ENCODE data around the gene RASGRP4.

Gene RASGRP4

GRCh38 chr19:38395381-38396114, 30.5 kb downstream of the RASGRP4 start:
- Histone ChIP-seq H3K4me2 (ENCODE audit: low read length) (no peak overlapping the region), H2AFZ (ENCODE audit: low read length) (no peak overlapping the region), H3K9ac (ENCODE audit: low read length) (no peak overlapping the region)

GRCh38 chr19:38394488-38394887, 31.5 kb downstream of the RASGRP4 start:
- no peak overlapping the region for H3K4me3 ChIP-seq (ENCODE audit: low read depth, low read length, poor library complexity, severe bottlenecking)
- H3K27me3 ChIP-seq (ENCODE audit: insufficient read depth, low read length) = no peaks in the 10 kb centered on the region
- no peak overlapping the region for H3K4me2 ChIP-seq (ENCODE audit: low read length)

More at GRCh38 chr19:38395381-38396114, 30.5 kb downstream of the RASGRP4 start:
- Histone ChIP-seq H3K9me3 (ENCODE audit: low read length) (no peaks in the 10 kb centered on the region), H3K36me3 (ENCODE audit: insufficient read depth, low read length) (no peaks in the 10 kb centered on the region), H3K79me2 (ENCODE audit: insufficient read depth, low read length) (no peaks in the 10 kb centered on the region), H3K4me1 (ENCODE audit: insufficient read depth, low read length, severe bottlenecking) (no peaks in the 10 kb centered on the region), H4K20me1 (ENCODE audit: insufficient read depth, low read length) (no peaks in the 10 kb centered on the region), H3K9me2 (ENCODE audit: low read depth, low read length) (no peaks in the 10 kb centered on the region), H3K4me3 (ENCODE audit: low read depth, low read length, poor library complexity, severe bottlenecking) (no peak overlapping the region), H3F3A (ENCODE audit: insufficient read depth, low read length) (no peaks in the 10 kb centered on the region), H3K27ac (ENCODE audit: low read depth, low read length, poor library complexity, severe bottlenecking) (no peak overlapping the region), H3K27me3 (ENCODE audit: insufficient read depth, low read length) (no peaks in the 10 kb centered on the region)
- no peak for TF ChIP-seq CTCF (IDR thresholded peaks at IDR 0.05; ENCODE audit: low read length)
- TF ChIP-seq EZH2 (IDR thresholded peaks at IDR 0.05; ENCODE audit: borderline replicate concordance, low read length) = no peak

GRCh38 chr19:38392707-38393308, 33.2 kb downstream of the RASGRP4 start:
- Histone ChIP-seq H3K4me1 (ENCODE audit: insufficient read depth, low read length, severe bottlenecking) (peaks cover 11% of the 10 kb centered on the region), H3K9me2 (ENCODE audit: low read depth, low read length) (no peaks in the 10 kb centered on the region), H3K9ac (ENCODE audit: low read length) (no peak overlapping the region), H3F3A (ENCODE audit: insufficient read depth, low read length) (no peaks in the 10 kb centered on the region), H3K4me3 (ENCODE audit: low read depth, low read length, poor library complexity, severe bottlenecking) (no peak overlapping the region), H3K27ac (ENCODE audit: low read depth, low read length, poor library complexity, severe bottlenecking) (no peak overlapping the region), H3K27me3 (ENCODE audit: insufficient read depth, low read length) (no peaks in the 10 kb centered on the region), H4K20me1 (ENCODE audit: insufficient read depth, low read length) (no peaks in the 10 kb centered on the region), H3K4me2 (ENCODE audit: low read length) (no peak overlapping the region), H3K79me2 (ENCODE audit: insufficient read depth, low read length) (no peaks in the 10 kb centered on the region), H3K36me3 (ENCODE audit: insufficient read depth, low read length) (no peaks in the 10 kb centered on the region), H3K9me3 (ENCODE audit: low read length) (no peaks in the 10 kb centered on the region), H2AFZ (ENCODE audit: low read length) (no peak overlapping the region)
- TF ChIP-seq CTCF (IDR thresholded peaks at IDR 0.05; ENCODE audit: low read length) = no peak
- no peak for TF ChIP-seq EZH2 (IDR thresholded peaks at IDR 0.05; ENCODE audit: borderline replicate concordance, low read length)

More at GRCh38 chr19:38394488-38394887, 31.5 kb downstream of the RASGRP4 start:
- no peaks in the 10 kb centered on the region for H3K4me1 ChIP-seq (ENCODE audit: insufficient read depth, low read length, severe bottlenecking)
- TF ChIP-seq CTCF (IDR thresholded peaks at IDR 0.05; ENCODE audit: low read length) = no peak
- TF ChIP-seq EZH2 (IDR thresholded peaks at IDR 0.05; ENCODE audit: borderline replicate concordance, low read length) = no peak
- H3K9ac ChIP-seq (ENCODE audit: low read length) = no peak overlapping the region
- no peaks in the 10 kb centered on the region for H4K20me1 ChIP-seq (ENCODE audit: insufficient read depth, low read length)
- no peaks in the 10 kb centered on the region for H3K36me3 ChIP-seq (ENCODE audit: insufficient read depth, low read length)
- no peaks in the 10 kb centered on the region for H3F3A ChIP-seq (ENCODE audit: insufficient read depth, low read length)
- no peak overlapping the region for H3K27ac ChIP-seq (ENCODE audit: low read depth, low read length, poor library complexity, severe bottlenecking)
- no peaks in the 10 kb centered on the region for H3K9me2 ChIP-seq (ENCODE audit: low read depth, low read length)
- H3K79me2 ChIP-seq (ENCODE audit: insufficient read depth, low read length) = no peaks in the 10 kb centered on the region
- H2AFZ ChIP-seq (ENCODE audit: low read length) = no peak overlapping the region
- no peaks in the 10 kb centered on the region for H3K9me3 ChIP-seq (ENCODE audit: low read length)
